LNCaP clone FGC (cell line): ENCODE results near the gene CCDC154.

Experiments used
- DNase-seq: peaks from one replicate; pipeline ENCODE4 v3.0.0-alpha.2; 2011; ENCODE audit warnings: low read depth
- H3K4me3 ChIP-seq: 2 replicates; pipeline ENCODE4 v1.5.1; 2011; ENCODE audit warnings: mild to moderate bottlenecking, low read depth, low read length, control low read depth
- CTCF ChIP-seq: IDR thresholded peaks from 2 replicates; pipeline ENCODE4 v1.5.1; 2012; ENCODE audit warnings: mild to moderate bottlenecking; ENCODE audit not compliant: control insufficient read depth, insufficient read depth; ENCODE audit errors: extremely low read depth

The CCDC154 gene

GRCh38 chr16:1443980-1444729 lies at the start of gene CCDC154:
Gene CCDC154 (minus strand): TSS chr16:1444556. CDS start chr16:1444322, 234 bp downstream.
- H3K4me3 ChIP-seq = no peak within 1 kb of the TSS
- DNase-seq = no peak
- no peak for TF ChIP-seq CTCF

DNA sequence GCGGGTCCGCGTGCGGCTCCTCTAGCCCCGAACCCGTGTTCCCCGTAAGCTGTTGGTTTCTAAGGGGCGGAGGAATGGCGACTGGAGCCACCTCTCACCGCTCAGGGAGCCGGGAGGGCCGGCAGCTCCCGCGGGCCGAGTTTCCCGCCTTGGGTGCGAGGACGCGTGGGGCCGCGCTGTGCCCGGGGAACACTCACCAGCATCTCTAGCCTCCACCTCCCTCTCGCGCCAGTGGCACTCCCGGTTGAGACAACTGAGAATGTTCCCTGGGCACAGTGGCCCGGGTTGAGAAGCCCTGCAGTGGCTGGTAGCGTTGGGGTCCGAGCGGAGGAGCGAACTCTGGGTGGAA lies 49.4 kb upstream of the CCDC154 start:
- H3K4me3 ChIP-seq = peak overlapping the region; percentile 85
- no peak for TF ChIP-seq CTCF
- no peak for DNase-seq

GRCh38 chr16:1492923-1493745 lies 48.8 kb upstream of the CCDC154 start, which contains the start of gene TELO2:
Gene TELO2 (plus strand): TSS chr16:1493360. CDS start chr16:1494282, 922 bp downstream.
- peak; percentile 66 for DNase-seq
- TF ChIP-seq CTCF = no peak
- H3K4me3 ChIP-seq = peak within 1 kb of the TSS; percentile 85

DNA sequence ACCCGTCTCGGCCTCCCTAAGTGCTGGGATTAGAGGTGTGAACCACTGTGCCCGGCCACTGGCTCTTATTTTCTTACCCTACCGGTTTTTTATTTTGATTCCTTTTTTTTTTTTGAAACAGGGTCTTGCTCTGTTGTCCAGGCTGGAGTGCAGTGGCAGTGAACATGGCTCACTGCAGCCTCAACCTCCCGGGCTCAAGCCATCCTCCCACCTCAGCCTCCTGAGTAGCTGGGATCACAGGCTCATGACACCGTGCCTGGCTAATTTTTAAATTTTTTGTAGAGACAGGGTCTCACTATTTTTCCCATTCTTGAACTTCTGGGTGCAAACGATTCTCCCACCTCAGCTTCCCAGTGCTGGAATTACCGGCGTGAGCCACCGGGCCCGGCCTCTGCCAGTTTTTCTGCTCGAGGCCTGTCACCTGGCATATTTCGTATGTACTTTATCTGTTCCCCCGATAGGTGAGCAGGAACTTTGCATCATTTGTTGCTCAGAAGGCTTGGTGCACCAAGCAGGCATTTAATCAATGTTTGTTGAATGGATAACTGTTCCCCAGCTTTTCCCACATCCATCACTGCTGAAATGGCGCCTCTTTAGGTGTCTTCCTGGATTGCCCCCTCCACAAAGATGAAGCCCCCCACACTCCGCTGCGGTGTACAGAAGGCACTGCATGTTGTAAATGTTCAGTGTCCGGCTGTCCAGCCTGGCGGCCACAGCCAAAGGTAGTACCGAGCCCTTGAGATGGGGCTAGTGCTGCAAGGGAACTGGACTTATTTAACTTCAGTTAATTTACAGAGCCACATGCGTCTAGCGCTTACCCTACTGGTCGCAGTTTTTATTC lies 47.9 kb upstream of the CCDC154 start:
- peak overlapping the region; percentile 85 for H3K4me3 ChIP-seq
- TF ChIP-seq CTCF = no peak
- DNase-seq = no peak

DNA sequence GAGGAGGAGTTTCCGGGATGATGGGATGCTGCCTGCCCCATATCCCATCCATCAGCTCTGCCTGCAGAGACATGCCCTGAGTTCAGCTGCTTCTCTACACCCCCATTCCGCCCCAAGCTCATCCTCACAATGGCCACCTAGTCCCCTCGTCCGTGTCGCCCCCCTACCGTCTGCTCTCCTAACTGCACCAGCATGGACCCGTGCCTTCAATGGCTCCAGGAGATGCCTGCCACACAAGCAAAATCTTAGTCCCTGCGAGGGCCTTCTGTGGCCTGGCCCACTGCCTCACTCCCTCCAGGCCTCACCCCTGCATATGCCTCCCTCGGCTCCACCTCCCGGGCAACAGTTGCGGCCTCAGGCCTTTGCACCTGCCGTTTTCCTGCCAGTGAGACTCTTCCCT lies 47.0 kb upstream of the CCDC154 start:
- H3K4me3 ChIP-seq = no peak overlapping the region
- TF ChIP-seq CTCF = no peak
- DNase-seq = no peak

- TF ChIP-seq CTCF = no peak
- DNase-seq = no peak
- H3K4me3 ChIP-seq = no peak overlapping the region
Measured at GRCh38 chr16:1489077-1489476, 44.7 kb upstream of the CCDC154 start.
